Liver (tissue), 3 donors: ENCODE measurements around the gene RUNX1.

Source experiments
- FOXA1 ChIP-seq: IDR thresholded peaks from 2 replicates; pipeline ENCODE4 v1.6.1; 2016; ENCODE audit warnings: antibody characterized with exemption
- HNF4G ChIP-seq: IDR thresholded peaks from 2 replicates; pipeline ENCODE4 v1.6.1; 2016; ENCODE audit warnings: antibody characterized with exemption
- JUND ChIP-seq, 2 donors: IDR thresholded peaks; 2 replicates each; pipeline ENCODE4 v1.6.1; 2016; ENCODE audit warnings: antibody characterized with exemption in 2 of 2
- MAX ChIP-seq: IDR thresholded peaks from 2 replicates; pipeline ENCODE4 v1.6.1; 2016; ENCODE audit warnings: antibody characterized with exemption
- NR2F2 ChIP-seq: IDR thresholded peaks from 2 replicates; pipeline ENCODE4 v1.6.1; 2016; ENCODE audit warnings: antibody characterized with exemption
- RAD21 ChIP-seq, 2 donors: IDR thresholded peaks; 2 replicates each; pipeline ENCODE4 v1.6.1; 2016; ENCODE audit warnings: antibody characterized with exemption in 2 of 2, mild to moderate bottlenecking in 2 of 2
- REST ChIP-seq: IDR thresholded peaks from 2 replicates; pipeline ENCODE4 v1.6.1; 2016; ENCODE audit warnings: antibody characterized with exemption, mild to moderate bottlenecking
- RXRA ChIP-seq, 2 donors: IDR thresholded peaks; 2 replicates each; pipeline ENCODE4 v1.6.1; 2017 to 2018; ENCODE audit warnings: antibody characterized with exemption in 2 of 2, mild to moderate bottlenecking in 1 of 2
- SP1 ChIP-seq: IDR thresholded peaks from 2 replicates; pipeline ENCODE4 v1.6.1; 2018; ENCODE audit warnings: antibody characterized with exemption, mild to moderate bottlenecking
- TAF1 ChIP-seq: conservative IDR thresholded peaks from 2 replicates; pipeline ENCODE4 v1.6.1; 2016; ENCODE audit warnings: antibody characterized with exemption, mild to moderate bottlenecking
- YY1 ChIP-seq: IDR thresholded peaks from 2 replicates; pipeline ENCODE4 v1.6.1; 2016; ENCODE audit warnings: antibody characterized with exemption, mild to moderate bottlenecking
- TF ChIP-seq, protein P1 (sequence below): fragments of 150-350 bp; IDR thresholded peaks from 2 replicates; pipeline ENCODE4 v1.5.1; 2017; ENCODE audit warnings: improper control_type of control experiment, low read depth, low read length; ENCODE audit not compliant: missing input control
- TF ChIP-seq, protein P2 (sequence below): IDR thresholded peaks from 2 replicates; pipeline ENCODE4 v1.6.1; 2016; ENCODE audit warnings: antibody characterized with exemption
- TF ChIP-seq, protein P3 (sequence below): IDR thresholded peaks from 2 replicates; pipeline ENCODE4 v1.6.1; 2016; ENCODE audit warnings: antibody characterized with exemption
- donor health status: healthy.
- donor health status: healthy.

- TF ChIP-seq, protein P1, sequence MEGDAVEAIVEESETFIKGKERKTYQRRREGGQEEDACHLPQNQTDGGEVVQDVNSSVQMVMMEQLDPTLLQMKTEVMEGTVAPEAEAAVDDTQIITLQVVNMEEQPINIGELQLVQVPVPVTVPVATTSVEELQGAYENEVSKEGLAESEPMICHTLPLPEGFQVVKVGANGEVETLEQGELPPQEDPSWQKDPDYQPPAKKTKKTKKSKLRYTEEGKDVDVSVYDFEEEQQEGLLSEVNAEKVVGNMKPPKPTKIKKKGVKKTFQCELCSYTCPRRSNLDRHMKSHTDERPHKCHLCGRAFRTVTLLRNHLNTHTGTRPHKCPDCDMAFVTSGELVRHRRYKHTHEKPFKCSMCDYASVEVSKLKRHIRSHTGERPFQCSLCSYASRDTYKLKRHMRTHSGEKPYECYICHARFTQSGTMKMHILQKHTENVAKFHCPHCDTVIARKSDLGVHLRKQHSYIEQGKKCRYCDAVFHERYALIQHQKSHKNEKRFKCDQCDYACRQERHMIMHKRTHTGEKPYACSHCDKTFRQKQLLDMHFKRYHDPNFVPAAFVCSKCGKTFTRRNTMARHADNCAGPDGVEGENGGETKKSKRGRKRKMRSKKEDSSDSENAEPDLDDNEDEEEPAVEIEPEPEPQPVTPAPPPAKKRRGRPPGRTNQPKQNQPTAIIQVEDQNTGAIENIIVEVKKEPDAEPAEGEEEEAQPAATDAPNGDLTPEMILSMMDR = no peak
- TF ChIP-seq TAF1 = no peak
- TF ChIP-seq JUND (IDR thresholded peaks at IDR 0.05) = no peak
- TF ChIP-seq MAX = no peak
- no peak for TF ChIP-seq REST
- TF ChIP-seq, protein P2, sequence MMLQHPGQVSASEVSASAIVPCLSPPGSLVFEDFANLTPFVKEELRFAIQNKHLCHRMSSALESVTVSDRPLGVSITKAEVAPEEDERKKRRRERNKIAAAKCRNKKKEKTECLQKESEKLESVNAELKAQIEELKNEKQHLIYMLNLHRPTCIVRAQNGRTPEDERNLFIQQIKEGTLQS = no peak
- no peak for TF ChIP-seq SP1
- TF ChIP-seq NR2F2 = no peak
- no peak for TF ChIP-seq RXRA (IDR thresholded peaks at IDR 0.05)
- TF ChIP-seq YY1 = no peak
- TF ChIP-seq, protein P3, sequence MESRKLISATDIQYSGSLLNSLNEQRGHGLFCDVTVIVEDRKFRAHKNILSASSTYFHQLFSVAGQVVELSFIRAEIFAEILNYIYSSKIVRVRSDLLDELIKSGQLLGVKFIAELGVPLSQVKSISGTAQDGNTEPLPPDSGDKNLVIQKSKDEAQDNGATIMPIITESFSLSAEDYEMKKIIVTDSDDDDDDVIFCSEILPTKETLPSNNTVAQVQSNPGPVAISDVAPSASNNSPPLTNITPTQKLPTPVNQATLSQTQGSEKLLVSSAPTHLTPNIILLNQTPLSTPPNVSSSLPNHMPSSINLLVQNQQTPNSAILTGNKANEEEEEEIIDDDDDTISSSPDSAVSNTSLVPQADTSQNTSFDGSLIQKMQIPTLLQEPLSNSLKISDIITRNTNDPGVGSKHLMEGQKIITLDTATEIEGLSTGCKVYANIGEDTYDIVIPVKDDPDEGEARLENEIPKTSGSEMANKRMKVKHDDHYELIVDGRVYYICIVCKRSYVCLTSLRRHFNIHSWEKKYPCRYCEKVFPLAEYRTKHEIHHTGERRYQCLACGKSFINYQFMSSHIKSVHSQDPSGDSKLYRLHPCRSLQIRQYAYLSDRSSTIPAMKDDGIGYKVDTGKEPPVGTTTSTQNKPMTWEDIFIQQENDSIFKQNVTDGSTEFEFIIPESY = no peak
- no peak for TF ChIP-seq FOXA1
- no peak for TF ChIP-seq RAD21 (IDR thresholded peaks at IDR 0.05)
- TF ChIP-seq HNF4G = no peak
These were observed 44.0 kb downstream of the RUNX1 start for GRCh38 chr21:35005077-35005476.
